BLaER1 (cell line): ENCODE results near the gene SYDE1.
"Not testable (repeated sequence)": the region's sequence is repeated elsewhere in the genome, so short reads cannot be mapped to it uniquely, and the experiment has no call there.

Source experiments
- H3K27ac ChIP-seq: shearing (Covaris generic); formaldehyde crosslinking; 2 replicates; pipeline ENCODE4 v1.8.1; 2022
- H3K27me3 ChIP-seq: shearing (Covaris generic); formaldehyde crosslinking; 2 replicates; pipeline ENCODE4 v1.8.1; 2022
- H3K36me3 ChIP-seq: shearing (Covaris generic); formaldehyde crosslinking; 2 replicates; pipeline ENCODE4 v1.8.1; 2022
- H3K4me1 ChIP-seq: shearing (Covaris generic); formaldehyde crosslinking; 2 replicates; pipeline ENCODE4 v1.8.1; 2022
- H3K4me2 ChIP-seq: shearing (Covaris generic); formaldehyde crosslinking; 2 replicates; pipeline ENCODE4 v1.8.1; 2022
- H3K4me3 ChIP-seq: shearing (Covaris generic); formaldehyde crosslinking; 2 replicates; pipeline ENCODE4 v1.8.1; 2022
- H3K9ac ChIP-seq: shearing (Covaris generic); formaldehyde crosslinking; 2 replicates; pipeline ENCODE4 v1.8.1; 2022
- H3K9me3 ChIP-seq: shearing (Covaris generic); formaldehyde crosslinking; 2 replicates; pipeline ENCODE4 v1.8.1; 2022
- H4K20me1 ChIP-seq: shearing (Covaris generic); formaldehyde crosslinking; 2 replicates; pipeline ENCODE4 v1.8.1; 2022
- Cebpa-rat ChIP-seq: shearing (Covaris generic); IDR thresholded peaks from 2 replicates; pipeline ENCODE4 v1.8.1; 2022

SYDE1 gene

DNA sequence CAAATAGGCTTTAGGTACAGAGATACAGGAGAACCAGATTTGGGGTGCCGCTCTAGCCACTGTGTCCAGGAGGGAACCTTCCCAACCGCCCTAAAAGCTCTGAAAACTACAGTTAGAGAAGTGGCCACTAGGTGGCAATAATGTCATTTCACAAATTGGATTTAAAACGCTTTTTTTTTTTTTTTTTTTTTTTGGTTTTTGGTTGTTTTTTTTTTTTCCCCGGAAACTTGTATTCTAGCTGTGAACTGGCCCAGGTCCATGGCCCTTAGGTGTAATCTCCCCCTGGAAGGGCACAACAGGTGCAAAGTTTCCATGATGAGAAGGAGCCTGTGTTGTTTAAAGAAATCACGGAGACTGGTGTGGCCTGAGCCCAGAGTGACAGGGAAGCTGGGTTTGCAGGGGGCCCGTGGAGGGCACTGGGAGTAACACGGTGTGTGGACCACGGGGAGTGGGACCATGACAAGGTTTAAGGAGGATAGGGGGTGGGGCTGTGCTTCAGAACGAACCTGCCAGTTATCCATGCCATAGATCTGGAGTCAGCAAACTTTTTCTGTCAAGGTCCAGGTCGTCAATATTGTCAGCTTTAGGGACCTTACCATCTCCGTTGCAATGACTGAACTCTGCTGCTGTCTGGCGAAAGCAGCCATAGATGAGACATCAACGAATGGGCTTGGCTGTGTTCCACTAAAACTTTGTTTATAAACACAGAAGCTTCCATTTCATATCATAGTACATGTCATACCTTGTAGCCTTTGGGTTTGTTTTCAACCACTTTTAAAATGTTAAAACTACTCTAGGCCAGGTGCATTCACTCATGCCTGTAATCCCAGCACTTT is 15.1 kb upstream of the SYDE1 start:
- no peak overlapping the region for H3K4me3 ChIP-seq
- no peaks in the 10 kb centered on the region for H3K27me3 ChIP-seq
- H3K36me3 ChIP-seq: no peaks in the 10 kb centered on the region
- H3K4me2 ChIP-seq: no peak overlapping the region
- no peaks in the 10 kb centered on the region for H3K9me3 ChIP-seq
- no peaks in the 10 kb centered on the region for H4K20me1 ChIP-seq
- no peak overlapping the region for H3K9ac ChIP-seq
- no peak overlapping the region for H3K27ac ChIP-seq
- no peak for TF ChIP-seq Cebpa-rat
- no peaks in the 10 kb centered on the region for H3K4me1 ChIP-seq

DNA sequence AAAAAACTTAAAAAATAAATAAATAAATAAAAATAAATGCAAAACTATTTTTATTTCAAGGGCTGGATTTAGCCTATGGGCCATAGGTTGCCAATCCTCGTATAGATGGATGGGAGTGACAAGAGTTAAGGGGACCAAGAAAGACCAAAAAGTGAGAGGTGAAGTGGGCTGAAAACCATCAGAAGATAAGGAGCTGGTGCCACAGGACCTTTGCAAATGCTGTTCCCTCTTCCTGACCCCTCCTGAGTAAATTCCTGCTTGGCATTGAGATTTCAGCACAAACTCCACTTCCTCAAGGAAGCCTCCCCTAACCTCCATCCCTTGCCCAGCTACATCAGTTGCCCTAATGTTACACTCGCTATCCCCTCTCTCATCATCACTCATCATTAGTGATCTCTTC is 14.2 kb upstream of the SYDE1 start:
- H3K9me3 ChIP-seq: no peaks in the 10 kb centered on the region
- no peaks in the 10 kb centered on the region for H4K20me1 ChIP-seq
- no peaks in the 10 kb centered on the region for H3K27me3 ChIP-seq
- H3K9ac ChIP-seq: no peak overlapping the region
- no peak overlapping the region for H3K4me2 ChIP-seq
- H3K4me1 ChIP-seq: no peaks in the 10 kb centered on the region
- no peaks in the 10 kb centered on the region for H3K36me3 ChIP-seq
- H3K4me3 ChIP-seq: no peak overlapping the region
- no peak for TF ChIP-seq Cebpa-rat
- H3K27ac ChIP-seq: no peak overlapping the region

DNA sequence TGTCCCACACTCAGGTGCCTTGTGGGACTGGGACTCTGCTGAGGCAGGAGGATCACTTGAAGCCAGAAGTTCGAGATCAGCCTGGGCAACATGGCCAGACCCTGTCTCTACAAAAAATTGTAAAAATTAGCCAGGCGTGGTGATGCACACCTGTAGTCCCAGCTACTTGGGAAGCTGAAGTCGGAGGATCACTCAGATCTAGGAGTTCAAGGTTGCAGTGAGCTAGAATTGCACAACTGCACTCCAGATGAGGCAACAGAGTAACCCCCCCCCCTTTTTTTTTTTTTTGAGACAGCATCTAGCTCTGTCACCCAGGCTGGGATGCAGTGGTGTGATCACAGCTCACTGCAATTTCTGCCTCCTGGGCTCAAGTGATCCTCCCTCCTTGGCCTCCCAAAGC is 11.0 kb upstream of the SYDE1 start:
- Histone ChIP-seq H3K27ac (no peak overlapping the region), H3K27me3 (no peaks in the 10 kb centered on the region), H3K4me3 (no peak overlapping the region), H3K9ac (no peak overlapping the region), H3K36me3 (no peaks in the 10 kb centered on the region), H3K4me1 (no peaks in the 10 kb centered on the region), H4K20me1 (no peaks in the 10 kb centered on the region), H3K4me2 (no peak overlapping the region), H3K9me3 (no peaks in the 10 kb centered on the region)
- no peak for TF ChIP-seq Cebpa-rat

DNA sequence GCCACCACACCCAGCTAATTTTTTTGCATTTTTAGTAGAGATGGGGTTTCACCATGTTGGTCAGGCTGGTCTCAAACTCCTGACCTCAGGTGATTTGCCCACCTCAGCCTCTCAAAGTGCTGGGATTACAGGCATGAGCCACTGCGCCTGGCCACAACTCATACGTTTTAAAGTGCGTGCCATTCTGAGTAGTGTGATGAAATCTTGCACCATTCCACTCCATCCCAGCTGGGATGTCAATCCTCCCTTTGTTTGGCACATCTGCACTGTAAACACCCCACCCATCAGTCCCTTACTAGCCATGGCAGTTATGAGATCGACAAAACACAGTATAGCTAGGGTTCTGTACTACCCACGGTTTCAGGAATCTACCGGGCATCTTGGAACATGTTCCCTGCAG is 9.2 kb upstream of the SYDE1 start:
- H3K9ac ChIP-seq, H3K4me2 ChIP-seq, H3K36me3 ChIP-seq, H3K9me3 ChIP-seq, H4K20me1 ChIP-seq, H3K27ac ChIP-seq, H3K4me3 ChIP-seq, H3K27me3 ChIP-seq, H3K4me1 ChIP-seq: not testable (repeated sequence)

DNA sequence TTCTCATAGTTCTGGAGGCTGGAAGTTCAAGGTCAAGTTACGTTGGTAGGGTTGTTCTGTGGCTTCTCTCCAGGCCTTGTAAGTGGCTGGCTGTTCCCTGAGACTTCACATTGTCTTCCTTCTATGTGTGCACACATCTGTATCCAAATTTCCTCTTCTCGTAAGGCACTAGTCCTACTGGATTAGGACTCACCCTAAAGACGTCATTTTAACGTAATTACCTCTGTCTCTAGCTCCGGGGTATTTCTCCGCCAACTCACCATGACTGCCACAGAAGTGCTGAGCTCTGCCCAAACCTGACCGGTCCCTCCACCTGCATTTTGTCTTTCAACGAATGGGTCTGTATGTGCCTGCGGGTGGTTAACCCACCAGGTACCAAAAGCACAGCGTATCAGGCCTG is 8.7 kb upstream of the SYDE1 start:
- Histone ChIP-seq H3K4me2 (no peak overlapping the region), H3K4me1 (no peaks in the 10 kb centered on the region), H3K27me3 (no peaks in the 10 kb centered on the region)

DNA sequence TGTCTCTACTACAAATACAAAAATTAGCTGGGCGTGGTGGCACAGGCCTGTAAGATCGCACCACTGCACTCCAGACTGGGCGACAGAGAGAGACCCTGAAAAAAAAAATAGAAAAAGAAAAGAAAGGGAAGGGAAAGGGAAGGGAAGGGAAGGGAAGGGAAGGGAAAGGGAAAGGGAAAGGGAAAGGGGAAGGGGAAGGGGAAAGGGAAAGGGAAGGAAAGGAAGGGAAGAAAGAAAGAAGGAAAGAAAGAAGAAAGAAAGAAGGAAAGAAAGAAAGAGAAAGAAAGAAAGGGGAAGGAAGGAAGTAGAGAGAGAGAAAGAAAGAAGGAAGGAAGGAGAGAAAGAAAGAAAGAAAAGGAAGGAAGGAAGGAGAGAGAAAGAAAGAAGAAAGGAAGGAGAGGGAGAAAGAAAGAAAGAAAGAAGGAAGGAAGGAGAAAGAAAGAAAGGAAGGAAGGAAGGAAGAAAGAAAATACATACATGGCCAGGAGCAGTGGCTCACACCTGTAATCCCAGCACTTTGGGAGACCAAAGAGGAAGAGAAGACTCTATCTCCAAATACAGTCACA is 8.1 kb upstream of the SYDE1 start:
- no peak for TF ChIP-seq Cebpa-rat
- H3K9ac ChIP-seq: no peak overlapping the region
- no peaks in the 10 kb centered on the region for H3K27me3 ChIP-seq

More for the DNA sequence above, 8.7 kb upstream of the SYDE1 start:
- no peak for TF ChIP-seq Cebpa-rat
- no peaks in the 10 kb centered on the region for H4K20me1 ChIP-seq
- H3K9ac ChIP-seq: no peak overlapping the region
- peaks cover 5% of the 10 kb centered on the region for H3K9me3 ChIP-seq
- H3K4me3 ChIP-seq: no peak overlapping the region
- H3K27ac ChIP-seq: no peak overlapping the region
- H3K36me3 ChIP-seq: no peaks in the 10 kb centered on the region

DNA sequence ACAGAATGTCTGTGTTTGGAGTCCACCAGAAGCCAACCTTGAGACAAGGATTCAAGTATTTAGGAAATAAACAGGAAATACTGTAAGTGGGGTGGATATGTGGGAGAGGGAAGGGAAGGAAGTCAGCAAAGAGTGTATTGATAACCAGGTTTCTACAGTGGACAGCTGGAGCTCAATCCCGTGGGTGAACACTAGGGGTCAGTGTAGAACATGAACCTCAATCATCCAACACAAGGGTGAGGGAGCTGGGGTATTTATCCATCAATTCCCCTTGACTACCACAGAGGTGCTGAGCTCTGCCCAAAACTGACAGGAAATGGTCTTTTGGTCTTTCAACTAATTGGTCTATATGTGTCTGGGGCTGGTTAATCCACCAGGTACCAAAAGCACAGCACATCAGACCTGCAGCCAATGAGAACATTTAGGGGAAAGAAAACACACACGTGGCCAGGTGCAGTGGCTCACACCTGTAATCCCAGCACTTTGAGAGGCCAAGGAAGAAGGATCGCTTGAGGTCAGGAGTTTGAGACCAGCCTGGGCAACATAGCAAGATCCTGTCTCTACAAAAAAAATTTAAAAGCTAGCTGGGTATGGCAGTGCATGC is 5.6 kb upstream of the SYDE1 start:
- Histone ChIP-seq H3K4me3 (no peak overlapping the region), H3K9me3 (peaks cover 16% of the 10 kb centered on the region), H4K20me1 (no peaks in the 10 kb centered on the region), H3K27ac (no peak overlapping the region), H3K9ac (no peak overlapping the region), H3K4me1 (no peaks in the 10 kb centered on the region), H3K36me3 (no peaks in the 10 kb centered on the region), H3K27me3 (no peaks in the 10 kb centered on the region), H3K4me2 (no peak overlapping the region)
- TF ChIP-seq Cebpa-rat: no peak

More for the DNA sequence above, 8.1 kb upstream of the SYDE1 start:
- no peak overlapping the region for H3K4me3 ChIP-seq
- H3K36me3 ChIP-seq: no peaks in the 10 kb centered on the region
- no peaks in the 10 kb centered on the region for H4K20me1 ChIP-seq
- H3K27ac ChIP-seq: no peak overlapping the region
- peaks cover 11% of the 10 kb centered on the region for H3K9me3 ChIP-seq
- H3K4me1 ChIP-seq: no peaks in the 10 kb centered on the region
- no peak overlapping the region for H3K4me2 ChIP-seq

DNA sequence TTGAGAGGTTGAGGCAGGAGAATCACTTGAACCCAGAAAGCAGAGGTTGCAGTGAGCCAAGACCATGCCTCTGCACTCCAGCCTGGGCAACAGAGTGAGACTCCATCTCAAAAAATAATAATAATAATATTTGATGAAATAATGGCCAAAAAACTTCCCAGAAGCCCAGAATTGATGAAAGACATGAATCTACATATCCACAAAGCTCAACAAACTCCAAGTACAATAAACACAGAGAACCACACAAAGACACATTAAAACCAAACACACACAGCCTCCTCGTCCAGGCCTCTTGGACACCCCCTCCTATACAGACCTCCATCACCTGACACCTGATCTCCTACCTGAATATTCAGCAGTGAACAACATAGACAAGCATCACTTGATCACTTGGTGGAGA is 3.2 kb upstream of the SYDE1 start:
- H4K20me1 ChIP-seq: no peaks in the 10 kb centered on the region
- peaks cover 16% of the 10 kb centered on the region for H3K9me3 ChIP-seq
- no peak overlapping the region for H3K4me2 ChIP-seq
- H3K36me3 ChIP-seq: no peaks in the 10 kb centered on the region
- peaks cover 6% of the 10 kb centered on the region for H3K4me1 ChIP-seq
- no peak overlapping the region for H3K27ac ChIP-seq
- no peak overlapping the region for H3K9ac ChIP-seq
- no peak for TF ChIP-seq Cebpa-rat
- H3K4me3 ChIP-seq: no peak overlapping the region
- no peaks in the 10 kb centered on the region for H3K27me3 ChIP-seq

DNA sequence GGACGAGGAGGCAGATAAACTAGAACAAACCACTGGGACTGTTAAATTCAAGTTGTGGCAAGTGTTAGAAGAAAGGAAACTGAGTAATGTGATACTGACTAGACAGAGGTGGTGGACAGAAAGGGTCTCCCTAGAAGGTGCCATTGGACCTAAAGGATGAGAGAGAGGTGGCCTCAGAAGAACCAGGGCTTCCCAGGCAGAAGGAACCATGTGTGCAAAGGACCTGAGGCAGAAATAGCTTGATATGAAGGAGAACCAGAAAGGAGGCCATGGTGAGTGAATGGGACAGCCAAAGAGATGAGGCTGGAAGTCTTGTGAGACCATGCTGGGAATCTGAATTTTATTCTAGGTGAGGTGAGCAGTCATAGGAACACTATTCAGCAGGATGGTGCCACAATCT is 2.8 kb upstream of the SYDE1 start:
- Histone ChIP-seq H3K27me3 (no peaks in the 10 kb centered on the region), H3K27ac (no peak overlapping the region), H4K20me1 (no peaks in the 10 kb centered on the region), H3K4me1 (peaks cover 6% of the 10 kb centered on the region), H3K4me3 (no peak overlapping the region), H3K4me2 (no peak overlapping the region), H3K36me3 (no peaks in the 10 kb centered on the region), H3K9me3 (peaks cover 16% of the 10 kb centered on the region), H3K9ac (no peak overlapping the region)
- TF ChIP-seq Cebpa-rat: no peak

DNA sequence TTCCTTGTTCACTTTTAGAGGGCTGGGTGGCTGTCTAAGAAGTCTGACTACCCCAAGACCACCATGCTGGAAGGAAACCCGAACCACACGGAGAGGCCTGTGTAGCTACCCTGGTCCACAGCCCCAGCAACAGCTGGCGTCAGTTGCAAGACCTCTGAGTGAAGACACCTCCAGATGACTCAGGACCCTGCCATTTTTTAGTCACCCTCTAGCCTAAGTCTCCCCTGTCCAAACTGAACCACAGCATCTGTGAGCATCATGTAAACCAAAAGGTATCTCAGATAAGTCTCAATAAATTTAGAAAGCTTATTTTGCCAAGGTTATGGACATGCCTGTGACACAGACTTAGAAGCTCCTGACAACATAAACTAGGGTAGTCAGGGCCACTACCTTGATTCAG is 2.2 kb upstream of the SYDE1 start:
- peaks cover 6% of the 10 kb centered on the region for H3K4me1 ChIP-seq
- H3K36me3 ChIP-seq: no peaks in the 10 kb centered on the region
- H3K4me3 ChIP-seq: no peak overlapping the region
- TF ChIP-seq Cebpa-rat: no peak
- H3K9me3 ChIP-seq: peaks cover 16% of the 10 kb centered on the region
- H3K27me3 ChIP-seq: no peaks in the 10 kb centered on the region
- no peak overlapping the region for H3K4me2 ChIP-seq
- no peak overlapping the region for H3K27ac ChIP-seq
- H4K20me1 ChIP-seq: no peaks in the 10 kb centered on the region
- no peak overlapping the region for H3K9ac ChIP-seq
